ENCODE measurements around the gene PRKD2. TPM values are rescaled to one million over a fixed set of nuclear protein-coding genes. Genes with fewer than 3 reads are reported as not detected.

PRKD2 gene
- total RNA-seq, 2 donors from 2014 or later, result 18.9 to 58.3 TPM

- no peaks in the 10 kb centered on the region for H3K9me3 ChIP-seq
- 54 to 64% methylated on average over 4 of the region's 4 CpGs for WGBS, 2 donors
- intact Hi-C loops (cut with DNase I), result no loop called here
- DNase-seq (no peak), ATAC-seq (no peak)
- TF ChIP-seq POLR2A (IDR thresholded peaks at IDR 0.05), result no peak
- TF ChIP-seq, protein P1, sequence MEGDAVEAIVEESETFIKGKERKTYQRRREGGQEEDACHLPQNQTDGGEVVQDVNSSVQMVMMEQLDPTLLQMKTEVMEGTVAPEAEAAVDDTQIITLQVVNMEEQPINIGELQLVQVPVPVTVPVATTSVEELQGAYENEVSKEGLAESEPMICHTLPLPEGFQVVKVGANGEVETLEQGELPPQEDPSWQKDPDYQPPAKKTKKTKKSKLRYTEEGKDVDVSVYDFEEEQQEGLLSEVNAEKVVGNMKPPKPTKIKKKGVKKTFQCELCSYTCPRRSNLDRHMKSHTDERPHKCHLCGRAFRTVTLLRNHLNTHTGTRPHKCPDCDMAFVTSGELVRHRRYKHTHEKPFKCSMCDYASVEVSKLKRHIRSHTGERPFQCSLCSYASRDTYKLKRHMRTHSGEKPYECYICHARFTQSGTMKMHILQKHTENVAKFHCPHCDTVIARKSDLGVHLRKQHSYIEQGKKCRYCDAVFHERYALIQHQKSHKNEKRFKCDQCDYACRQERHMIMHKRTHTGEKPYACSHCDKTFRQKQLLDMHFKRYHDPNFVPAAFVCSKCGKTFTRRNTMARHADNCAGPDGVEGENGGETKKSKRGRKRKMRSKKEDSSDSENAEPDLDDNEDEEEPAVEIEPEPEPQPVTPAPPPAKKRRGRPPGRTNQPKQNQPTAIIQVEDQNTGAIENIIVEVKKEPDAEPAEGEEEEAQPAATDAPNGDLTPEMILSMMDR (IDR thresholded peaks at IDR 0.05), result no peak
- no peak overlapping the region for H3K4me3 ChIP-seq
- H3K36me3 ChIP-seq (replicated peaks in 1 of 2; ENCODE audit: insufficient read depth in 1 of 2, low read depth in 2 of 2), result no peaks in the 10 kb centered on the region
- H3K27ac ChIP-seq, result no peak overlapping the region
- H3K4me1 ChIP-seq, result peaks cover 38% of the 10 kb centered on the region
- H3K27me3 ChIP-seq, result no peaks in the 10 kb centered on the region
Measured at GRCh38 chr19:46742926-46743480, 26.1 kb upstream of the PRKD2 start.

DNA sequence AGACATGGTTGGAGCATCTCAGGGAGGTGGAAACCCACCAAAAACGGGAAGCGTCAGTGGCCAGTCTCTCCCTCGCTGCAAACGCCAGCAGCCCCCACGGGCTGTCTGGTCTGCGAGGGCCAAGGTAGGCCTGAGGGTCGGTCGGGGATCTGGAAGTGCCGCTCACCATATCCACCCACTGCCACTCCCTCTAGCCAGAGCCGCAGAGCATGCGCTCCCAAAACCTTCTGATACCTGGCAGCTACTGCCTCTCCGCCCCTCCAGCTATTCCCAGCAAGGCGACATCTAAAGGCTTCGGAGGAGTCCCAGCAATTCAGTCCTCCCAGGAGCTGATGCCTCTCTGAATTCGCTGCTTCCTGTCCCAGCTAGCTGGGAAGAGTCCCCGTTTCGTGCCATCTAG, 24.5 kb upstream of the PRKD2 start:
- Histone ChIP-seq H3K4me1 (peaks cover 28% of the 10 kb centered on the region), H3K36me3 (replicated peaks in 1 of 2; ENCODE audit: insufficient read depth in 1 of 2, low read depth in 2 of 2) (no peaks in the 10 kb centered on the region), H3K27ac (no peak overlapping the region), H3K27me3 (no peaks in the 10 kb centered on the region), H3K4me3 (no peak overlapping the region), H3K9me3 (no peaks in the 10 kb centered on the region)
- WGBS, 2 donors, result 84 to 86% methylated on average over 8 to 17 of the region's 17 CpGs
- TF ChIP-seq POLR2A (IDR thresholded peaks at IDR 0.05), result no peak
- TF ChIP-seq, protein P1 (IDR thresholded peaks at IDR 0.05), result no peak
- no peak for DNase-seq
- intact Hi-C loops (cut with DNase I), result no loop called here
- no peak for ATAC-seq

DNA sequence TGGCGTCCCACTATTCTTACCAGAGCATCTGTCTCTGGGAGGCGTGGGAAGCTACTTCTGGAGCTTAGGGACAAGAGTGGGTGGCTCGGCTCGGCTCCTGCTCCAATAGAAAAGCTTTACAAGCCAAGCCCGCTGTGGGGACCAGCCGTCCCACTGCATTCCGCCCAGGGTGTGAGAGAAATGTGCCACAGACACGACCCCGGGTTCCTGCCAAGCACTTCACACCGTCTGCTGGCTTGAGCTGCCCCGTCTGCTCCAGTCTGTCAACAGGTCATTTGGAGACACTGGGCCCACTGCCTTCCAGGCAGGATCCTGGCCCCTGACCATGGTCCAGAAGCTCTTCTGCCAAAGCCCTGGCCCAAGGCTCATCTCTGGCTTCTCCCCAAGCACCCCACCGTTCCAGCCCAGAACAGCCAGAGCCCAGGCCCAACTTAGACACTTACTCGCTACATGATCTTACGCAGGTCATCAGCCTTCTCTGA, 22.4 kb upstream of the PRKD2 start:
- DNase-seq, result peak in 1 of 4 donors; percentile 30
- Histone ChIP-seq H3K27me3 (no peaks in the 10 kb centered on the region), H3K9me3 (no peaks in the 10 kb centered on the region), H3K4me1 (peaks cover 19% of the 10 kb centered on the region), H3K4me3 (no peak overlapping the region), H3K27ac (no peak overlapping the region), H3K36me3 (replicated peaks in 1 of 2; ENCODE audit: insufficient read depth in 1 of 2, low read depth in 2 of 2) (peaks cover 0 to 2% of the 10 kb centered on the region in 2 donors)
- 79 to 86% methylated on average over 5 to 14 of the region's 14 CpGs for WGBS, 2 donors
- no peak for TF ChIP-seq POLR2A (IDR thresholded peaks at IDR 0.05)
- TF ChIP-seq, protein P1 (IDR thresholded peaks at IDR 0.05), result no peak
- intact Hi-C loops (cut with DNase I), result no loop called here
- ATAC-seq, result peak; percentile 22

- H3K27ac ChIP-seq, result no peak overlapping the region
- ATAC-seq (no peak), DNase-seq (no peak)
- TF ChIP-seq, protein P1 (IDR thresholded peaks at IDR 0.05), result no peak
- TF ChIP-seq POLR2A (IDR thresholded peaks at IDR 0.05), result no peak
- intact Hi-C loops (cut with DNase I), result no loop called here
- H3K27me3 ChIP-seq, result no peaks in the 10 kb centered on the region
- peaks cover 11% of the 10 kb centered on the region for H3K4me1 ChIP-seq
- H3K9me3 ChIP-seq, result no peaks in the 10 kb centered on the region
- peaks cover 0 to 4% of the 10 kb centered on the region in 2 donors for H3K36me3 ChIP-seq (replicated peaks in 1 of 2; ENCODE audit: insufficient read depth in 1 of 2, low read depth in 2 of 2)
- 81% methylated on average over 18 to 19 of the region's 19 CpGs for WGBS, 2 donors
- no peak overlapping the region for H3K4me3 ChIP-seq
Measured at GRCh38 chr19:46737761-46738171, 20.9 kb upstream of the PRKD2 start.

DNA sequence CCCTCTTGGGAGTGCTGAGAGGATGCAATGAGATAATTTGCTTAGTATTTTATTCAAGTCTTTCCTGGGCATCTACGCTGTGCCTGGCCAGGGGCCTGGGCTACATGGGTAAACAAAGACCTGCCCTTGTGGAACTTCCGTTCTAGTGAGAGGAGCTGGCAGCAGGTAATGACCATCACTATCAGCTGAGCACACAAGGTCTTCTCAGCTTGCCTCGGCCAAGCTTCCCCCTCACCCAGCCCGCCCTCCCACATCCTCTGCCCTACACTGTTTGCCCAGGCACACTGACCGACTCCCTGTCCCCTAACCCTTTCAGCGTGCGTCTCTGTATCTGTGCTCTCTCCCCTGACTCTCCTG, 20.4 kb upstream of the PRKD2 start:
- Histone ChIP-seq H3K27me3 (no peaks in the 10 kb centered on the region), H3K27ac (peak overlapping the region in 1 of 4 donors; percentile 14), H3K36me3 (replicated peaks in 1 of 2; ENCODE audit: insufficient read depth in 1 of 2, low read depth in 2 of 2) (peaks cover 0 to 4% of the 10 kb centered on the region in 2 donors), H3K4me3 (no peak overlapping the region), H3K4me1 (peaks cover 11% of the 10 kb centered on the region), H3K9me3 (no peaks in the 10 kb centered on the region)
- ATAC-seq, result no peak
- intact Hi-C loops (cut with DNase I), result no loop called here
- WGBS, 2 donors, result 66 to 68% methylated on average over 6 to 7 of the region's 7 CpGs
- no peak for DNase-seq
- no peak for TF ChIP-seq POLR2A (IDR thresholded peaks at IDR 0.05)
- TF ChIP-seq, protein P1 (IDR thresholded peaks at IDR 0.05), result no peak
